H1 (cell line): Measurements from ENCODE around the gene RTN4RL2. TPM values are rescaled to one million over a fixed set of nuclear protein-coding genes. Genes with fewer than 3 reads are reported as not detected.
A peak's percentile ranks its signal among the peaks of the same experiment; 100 is the strongest.

Experiments
- CTCF ChIA-PET: fragments of 300-600 bp; sonication (Branson Sonifier 250); formaldehyde crosslinking; loops from one replicate; lab custom pipeline; 2021; ENCODE audit not compliant: partially characterized antibody; lab: Charles Lee
- POLR2A ChIA-PET: fragments of 300-600 bp; sonication (Branson Sonifier 250); formaldehyde crosslinking; loops from one replicate; lab custom pipeline; 2021; ENCODE audit warnings: inconsistent platforms; ENCODE audit not compliant: partially characterized antibody; lab: Charles Lee
- DNase-seq, 2 experiments: peaks; one replicate each; pipeline versions ENCODE4 v3.0.0 to v3.0.0-alpha.2; 2010 to 2022; ENCODE audit warnings: low spot score in 2 of 2, low read depth in 1 of 2, mixed read lengths in 1 of 2
- FAIRE-seq: peaks from 2 replicates; lab custom pipeline; 2011; peaks lifted over from hg19 to GRCh38; lab: Jason Lieb, UNC
- H2AFZ ChIP-seq: 2 replicates; pipeline ENCODE4 v1.8.1; 2012; ENCODE audit warnings: low read length, inconsistent platforms
- H2AK5ac ChIP-seq: 2 replicates; pipeline ENCODE4 v1.6.1; 2013; ENCODE audit warnings: low read depth, low read length
- H2BK120ac ChIP-seq: replicated peaks from 2 replicates; pipeline ENCODE3; 2013; ENCODE audit warnings: low read depth, low read length, inconsistent platforms
- H2BK12ac ChIP-seq: 2 replicates; pipeline ENCODE4 v1.6.1; 2013; ENCODE audit warnings: low read depth, low read length
- H2BK15ac ChIP-seq: 2 replicates; pipeline ENCODE4 v1.6.1; 2013; ENCODE audit warnings: low read length
- H2BK20ac ChIP-seq: 2 replicates; pipeline ENCODE4 v1.6.1; 2013; ENCODE audit warnings: low read length
- H2BK5ac ChIP-seq: 2 replicates; pipeline ENCODE4 v1.6.1; 2013; ENCODE audit warnings: low read depth, low read length
- H3K14ac ChIP-seq: 2 replicates; pipeline ENCODE4 v1.6.1; 2013; ENCODE audit warnings: inconsistent platforms; ENCODE audit not compliant: insufficient read length
- H3K18ac ChIP-seq: 2 replicates; pipeline ENCODE4 v1.6.1; 2013; ENCODE audit warnings: low read length; ENCODE audit errors: extremely low read depth
- H3K23ac ChIP-seq: 2 replicates; pipeline ENCODE4 v1.6.1; 2013; ENCODE audit warnings: inconsistent platforms; ENCODE audit not compliant: insufficient read length
- H3K23me2 ChIP-seq: 2 replicates; pipeline ENCODE4 v1.6.1; 2013; ENCODE audit warnings: low read depth, low read length
- H3K27ac ChIP-seq: 2 replicates; pipeline ENCODE4 v1.6.1; 2011; ENCODE audit warnings: low read depth, low read length, inconsistent platforms
- H3K27me3 ChIP-seq, 4 experiments: replicated peaks in 1 of 4; 1 replicate in 1 of 4; 2 replicates in 3 of 4; pipeline versions ENCODE4 v1.6.1 to v1.8.1; 2011 to 2013; ENCODE audit warnings: low read length in 3 of 4, mild to moderate bottlenecking in 3 of 4, inconsistent platforms in 2 of 4, mixed read lengths in 2 of 4, moderate library complexity in 1 of 4; ENCODE audit not compliant: control insufficient read depth in 3 of 4, insufficient read depth in 3 of 4; ENCODE audit errors: extremely low read depth in 1 of 4
- H3K36me3 ChIP-seq, 4 experiments: 2 replicates each; pipeline versions ENCODE4 v1.6.1 to v1.8.1; 2011 to 2013; ENCODE audit warnings: mild to moderate bottlenecking in 4 of 4, low read length in 3 of 4, moderate library complexity in 2 of 4, control low read depth in 1 of 4, inconsistent platforms in 1 of 4; ENCODE audit not compliant: insufficient read depth in 4 of 4, control insufficient read depth in 2 of 4
- H3K4ac ChIP-seq: replicated peaks from 2 replicates; pipeline ENCODE3; 2013; ENCODE audit warnings: low read length, low read depth, mixed read lengths, inconsistent platforms; ENCODE audit not compliant: insufficient read length
- H3K4me1 ChIP-seq, 4 experiments: replicated peaks in 1 of 4; 1 replicate in 1 of 4; 2 replicates in 3 of 4; pipeline versions ENCODE4 v1.6.1 to v1.8.1; 2011 to 2013; ENCODE audit warnings: low read length in 3 of 4, inconsistent platforms in 2 of 4, mixed read lengths in 1 of 4; ENCODE audit not compliant: insufficient read depth in 4 of 4, control insufficient read depth in 3 of 4
- H3K4me2 ChIP-seq, 2 experiments: 2 replicates each; pipeline versions ENCODE4 v1.6.1 to v1.8.1; 2011 to 2013; ENCODE audit warnings: low read depth in 2 of 2, low read length in 2 of 2, control low read depth in 1 of 2, inconsistent platforms in 1 of 2, mild to moderate bottlenecking in 1 of 2; ENCODE audit not compliant: insufficient read depth in 1 of 2
- H3K4me3 ChIP-seq, 4 experiments: fragments of 200-600, 300-600 bp in 1 of 4; sonication (generic), shearing (Covaris generic), sonication (Bioruptor Twin) in 1 of 4; 2 replicates each; pipeline versions ENCODE4 v1.5.1 to v1.8.1; 2011 to 2016; ENCODE audit warnings: low read length in 4 of 4, low read depth in 3 of 4, control low read depth in 2 of 4, inconsistent platforms in 2 of 4, mild to moderate bottlenecking in 2 of 4, mixed read lengths in 1 of 4, moderate library complexity in 1 of 4; ENCODE audit not compliant: insufficient read depth in 2 of 4; ENCODE audit errors: extremely low read depth in 1 of 4
- H3K56ac ChIP-seq: replicated peaks from 2 replicates; pipeline ENCODE3; 2013; ENCODE audit warnings: low read depth, mild to moderate bottlenecking, mixed read lengths, low read length, inconsistent platforms; ENCODE audit not compliant: insufficient read length
- H3K79me1 ChIP-seq: 2 replicates; pipeline ENCODE4 v1.6.1; 2013; ENCODE audit warnings: low read depth, low read length, control low read depth
- H3K79me2 ChIP-seq, 2 experiments: 2 replicates each; pipeline versions ENCODE4 v1.6.1 to v1.8.1; 2012 to 2013; ENCODE audit warnings: low read length in 2 of 2, mild to moderate bottlenecking in 2 of 2, inconsistent platforms in 1 of 2; ENCODE audit not compliant: insufficient read depth in 2 of 2, control insufficient read depth in 1 of 2
- H3K9ac ChIP-seq, 4 experiments: replicated peaks in 1 of 4; 1 replicate in 1 of 4; 2 replicates in 3 of 4; pipeline versions ENCODE4 v1.6.1 to v1.8.1; 2011 to 2013; ENCODE audit warnings: low read depth in 3 of 4, low read length in 3 of 4, control low read depth in 2 of 4, mild to moderate bottlenecking in 2 of 4, moderate library complexity in 2 of 4, inconsistent platforms in 1 of 4; ENCODE audit errors: extremely low read depth in 1 of 4
- H3K9me3 ChIP-seq, 2 experiments: 2 replicates each; pipeline versions ENCODE4 v1.6.1 to v1.8.1; 2012 to 2013; ENCODE audit warnings: mild to moderate bottlenecking in 2 of 2, moderate library complexity in 2 of 2, control low read depth in 1 of 2, inconsistent platforms in 1 of 2, low read depth in 1 of 2, low read length in 1 of 2, mixed read lengths in 1 of 2; ENCODE audit not compliant: insufficient read depth in 2 of 2
- H4K20me1 ChIP-seq, 2 experiments: replicated peaks in 1 of 2; 2 replicates each; pipeline versions ENCODE3 to v1.8.1; 2011 to 2013; ENCODE audit warnings: inconsistent platforms in 2 of 2, low read length in 2 of 2, mild to moderate bottlenecking in 1 of 2; ENCODE audit not compliant: insufficient read depth in 2 of 2, control insufficient read depth in 1 of 2
- H4K5ac ChIP-seq: 2 replicates; pipeline ENCODE4 v1.6.1; 2013; ENCODE audit warnings: low read length, low read depth, mixed read lengths, inconsistent platforms; ENCODE audit not compliant: insufficient read length
- H4K8ac ChIP-seq: 2 replicates; pipeline ENCODE4 v1.8.0; 2013; ENCODE audit warnings: mild to moderate bottlenecking, moderate library complexity, low read length, inconsistent platforms; ENCODE audit not compliant: insufficient read depth; ENCODE audit errors: extremely low read depth
- H4K91ac ChIP-seq: replicated peaks from 2 replicates; pipeline ENCODE3; 2013; ENCODE audit warnings: low read length, mixed read lengths, inconsistent platforms; ENCODE audit not compliant: insufficient read length
- GTF2F1 ChIP-seq: IDR thresholded peaks from 2 replicates; pipeline ENCODE4 v1.6.1; 2012; ENCODE audit warnings: low read depth, low read length, improper control_type of control experiment, borderline replicate concordance
- MAX ChIP-seq: IDR thresholded peaks from 2 replicates; pipeline ENCODE4 v1.6.1; 2012; ENCODE audit warnings: inconsistent platforms
- PHF8 ChIP-seq: fragments of 200-600 bp; sonication (generic); conservative IDR thresholded peaks from 2 replicates; pipeline ENCODE4 v1.7.1; 2012; ENCODE audit warnings: low read depth, mild to moderate bottlenecking, inconsistent platforms, low read length, moderate library complexity
- RBBP5 ChIP-seq: IDR thresholded peaks from 2 replicates; pipeline ENCODE4 v1.7.1; 2012; ENCODE audit warnings: low read depth, mild to moderate bottlenecking, inconsistent platforms, low read length, moderate library complexity, borderline replicate concordance
- USF2 ChIP-seq: IDR thresholded peaks from 2 replicates; pipeline ENCODE4 v1.6.1; 2011; ENCODE audit warnings: low read length, improper control_type of control experiment
- WGBS, 2 experiments: shearing (Covaris generic) in 1 of 2; methylation state at CpG; one replicate each; pipeline versions ENCODE4 v1.1.6 to v1.1.7; 2013 to 2015; ENCODE audit warnings: low lambda C conversion rate in 2 of 2, mixed read lengths in 2 of 2, inconsistent platforms in 1 of 2, low coverage in 1 of 2, missing lambda C conversion rate in 1 of 2; ENCODE audit not compliant: insufficient replicate concordance in 2 of 2, insufficient coverage in 1 of 2, insufficient read length in 1 of 2; ENCODE audit errors: extremely low coverage in 1 of 2, missing lambda C conversion rate in 1 of 2; 5-methylcytosine and 5-hydroxymethylcytosine counted together
- polyA plus RNA-seq, 7 experiments: library from polyadenylated mRNA; depleted of rRNA in 3 of 7; stranded (reverse) in 5 of 7; unstranded in 2 of 7; fragments of >200 nt in 5 of 7; fragments of 200-250 nt in 2 of 7; gene quantifications; 1 replicate in 5 of 7; 2 replicates in 1 of 7; 4 replicates in 1 of 7; pipeline versions ENCODE4 v1.2.1 to v1.2.3, GENCODE V29; 2011 to 2013; ENCODE audit warnings: missing spikeins in 2 of 7, mixed read lengths in 2 of 7
- total RNA-seq: library from RNA; stranded (reverse); fragmentation: NEBNext Ultra II Directional; extraction: Animal tissue kit (Norgen Biotek cat#: 25700); gene quantifications from 2 replicates; pipeline ENCODE4 v1.2.1, GENCODE V29; 2021
- TF ChIP-seq, protein P1 (sequence below), 3 experiments: IDR thresholded peaks; 1 replicate in 2 of 3; 2 replicates in 1 of 3; pipeline versions ENCODE4 v1.5.1 to v1.6.1; 2011; ENCODE audit warnings: low read length in 3 of 3, mild to moderate bottlenecking in 3 of 3, inconsistent platforms in 2 of 3, low read depth in 1 of 3, moderate library complexity in 1 of 3; ENCODE audit not compliant: insufficient read depth in 1 of 3; ENCODE audit errors: control extremely low read depth in 1 of 3

RTN4RL2 gene
- total and polyA plus RNA-seq, 2 of the 8 experiments (the other 6 are each of a cell fraction or from before 2014, with no cell fraction given): 11.4 to 23.7 TPM

GRCh38 chr11:57490456-57491248 is 30.3 kb downstream of the RTN4RL2 start:
- H4K5ac ChIP-seq: no peak overlapping the region
- no peak overlapping the region for H2BK5ac ChIP-seq
- no peak overlapping the region for H4K91ac ChIP-seq
- 0 out of 2 replicates have a peak overlapping the region, but pooled peaks have one; percentile 13 for H2BK12ac ChIP-seq
- peaks cover 0 to 7% (median 5%) of the 10 kb centered on the region in 4 experiments; a peak in 4 of 7 replicates for H3K4me1 ChIP-seq
- no peaks in the 10 kb centered on the region for H3K9me3 ChIP-seq
- H2BK120ac ChIP-seq: no peak overlapping the region
- no peak overlapping the region for H3K56ac ChIP-seq
- ChIA-PET POLR2A (interaction anchor here (0.6 to 9.7 kb wide), 10 partner anchors 10 to 210 kb away, joined by 3 to 90 read pairs (median 6); partner anchors contain the start of genes SLC43A1 and YPEL4), CTCF (interaction anchor here (0.9 to 33.7 kb wide), 17 partner anchors 10 to 174 kb away, joined by 3 to 1146 read pairs (median 13); partner anchors contain the start of genes RTN4RL2, SLC43A1, SMTNL1 and TIMM10)
- H3K4ac ChIP-seq: no peak overlapping the region
- no peak for DNase-seq
- H3K27ac ChIP-seq: 0 out of 2 replicates have a peak overlapping the region, but pooled peaks have one; percentile 20
- H3K18ac ChIP-seq: no peak overlapping the region
- no peak overlapping the region for H2AFZ ChIP-seq
- H2AK5ac ChIP-seq: no peak overlapping the region
- H2BK15ac ChIP-seq: no peak overlapping the region; the same call in 1 of the 2 replicates
- no peaks in the 10 kb centered on the region for H3K27me3 ChIP-seq
- H3K36me3 ChIP-seq: peaks cover 0 to 3% (median 1%) of the 10 kb centered on the region in 4 experiments; a peak in 3 of 8 replicates
- H3K23me2 ChIP-seq: no peaks in the 10 kb centered on the region
- H3K4me2 ChIP-seq: no peak overlapping the region
- no peaks in the 10 kb centered on the region for H3K79me2 ChIP-seq
- 88% methylated on average over 9 of the region's 9 CpGs; no CpG with 5 or more reads in 1 of the 2 experiments for WGBS, 2 experiments
- H3K14ac ChIP-seq: no peak overlapping the region
- no peak overlapping the region; the same call in 1 of the 2 replicates for H4K8ac ChIP-seq
- no peak overlapping the region for H3K9ac ChIP-seq
- peaks cover 0 to 2% of the 10 kb centered on the region in 2 experiments for H4K20me1 ChIP-seq
- no peak overlapping the region for H2BK20ac ChIP-seq
- FAIRE-seq: no peak
- H3K4me3 ChIP-seq: no peak overlapping the region
- no peaks in the 10 kb centered on the region for H3K79me1 ChIP-seq
- H3K23ac ChIP-seq: no peak overlapping the region
- TF ChIP-seq USF2: no peak
- no peak for TF ChIP-seq PHF8
- no peak for TF ChIP-seq MAX
- no peak for TF ChIP-seq RBBP5
- no peak for TF ChIP-seq GTF2F1
- TF ChIP-seq, protein P1, sequence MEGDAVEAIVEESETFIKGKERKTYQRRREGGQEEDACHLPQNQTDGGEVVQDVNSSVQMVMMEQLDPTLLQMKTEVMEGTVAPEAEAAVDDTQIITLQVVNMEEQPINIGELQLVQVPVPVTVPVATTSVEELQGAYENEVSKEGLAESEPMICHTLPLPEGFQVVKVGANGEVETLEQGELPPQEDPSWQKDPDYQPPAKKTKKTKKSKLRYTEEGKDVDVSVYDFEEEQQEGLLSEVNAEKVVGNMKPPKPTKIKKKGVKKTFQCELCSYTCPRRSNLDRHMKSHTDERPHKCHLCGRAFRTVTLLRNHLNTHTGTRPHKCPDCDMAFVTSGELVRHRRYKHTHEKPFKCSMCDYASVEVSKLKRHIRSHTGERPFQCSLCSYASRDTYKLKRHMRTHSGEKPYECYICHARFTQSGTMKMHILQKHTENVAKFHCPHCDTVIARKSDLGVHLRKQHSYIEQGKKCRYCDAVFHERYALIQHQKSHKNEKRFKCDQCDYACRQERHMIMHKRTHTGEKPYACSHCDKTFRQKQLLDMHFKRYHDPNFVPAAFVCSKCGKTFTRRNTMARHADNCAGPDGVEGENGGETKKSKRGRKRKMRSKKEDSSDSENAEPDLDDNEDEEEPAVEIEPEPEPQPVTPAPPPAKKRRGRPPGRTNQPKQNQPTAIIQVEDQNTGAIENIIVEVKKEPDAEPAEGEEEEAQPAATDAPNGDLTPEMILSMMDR (IDR thresholded peaks at IDR 0.05; ENCODE audit: control extremely low read depth in 1 of 3, insufficient read depth in 1 of 3, low read depth in 1 of 3, low read length in 3 of 3): no peak
